Transverse colon (tissue), 3 donors: Measurements from ENCODE around the gene ISOC1.

Source experiments
- CTCF ChIP-seq, 5 experiments: fragments of 200-600 bp in 3 of 5; fragments of 450-650 bp in 2 of 5; sonication (generic) in 3 of 5; IDR thresholded peaks; 1 replicate in 2 of 5; 2 replicates in 3 of 5; pipeline ENCODE4 v1.5.1; 2016 to 2017; ENCODE audit warnings: antibody characterized with exemption in 5 of 5, inconsistent platforms in 3 of 5, mild to moderate bottlenecking in 2 of 5, moderate library complexity in 1 of 5
- EP300 ChIP-seq: sonication (generic); formaldehyde crosslinking; IDR thresholded peaks from one replicate; pipeline ENCODE4 v1.6.1; 2017; ENCODE audit warnings: antibody characterized with exemption, low read depth
- POLR2A ChIP-seq: fragments of 450-650 bp; IDR thresholded peaks from one replicate; pipeline ENCODE4 v1.6.1; 2016; ENCODE audit warnings: antibody characterized with exemption, mild to moderate bottlenecking, moderate library complexity

DNA sequence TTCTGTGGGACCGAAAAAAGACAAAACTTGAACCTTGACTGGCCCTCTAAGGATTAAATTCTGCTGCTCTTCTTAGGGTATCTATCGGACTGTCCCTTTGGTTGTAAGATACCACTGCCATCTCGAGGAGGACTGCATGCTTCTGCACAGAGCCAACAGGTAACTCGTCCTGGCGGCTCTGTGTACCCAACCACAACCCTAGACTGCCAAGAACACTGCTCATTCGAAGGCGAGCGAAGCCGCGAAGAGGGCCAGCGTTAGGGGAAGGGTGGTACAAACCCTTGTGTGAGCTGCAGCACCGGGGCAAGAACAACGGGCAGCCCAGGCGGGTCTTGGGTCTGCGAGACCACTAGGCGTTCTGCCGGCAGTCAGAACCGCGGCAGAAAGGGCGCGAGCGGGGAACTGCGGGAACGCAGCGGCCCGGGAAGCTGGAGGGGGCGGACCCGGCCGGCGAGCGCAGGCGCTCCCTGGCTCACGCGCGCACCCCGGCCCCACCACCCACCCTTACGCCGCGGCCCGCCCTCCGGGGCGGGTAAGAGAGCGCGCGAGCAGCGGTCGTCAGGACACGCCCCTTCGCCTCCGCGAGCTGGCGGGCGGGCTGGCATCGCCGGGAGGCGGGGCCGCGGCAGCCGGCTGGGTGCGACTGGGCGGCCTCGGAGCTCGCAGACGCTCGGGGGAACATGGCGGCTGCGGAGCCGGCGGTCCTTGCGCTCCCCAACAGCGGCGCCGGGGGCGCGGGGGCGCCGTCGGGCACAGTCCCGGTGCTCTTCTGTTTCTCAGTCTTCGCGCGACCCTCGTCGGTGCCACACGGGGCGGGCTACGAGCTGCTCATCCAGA lies at the start of gene ISOC1:
- TF ChIP-seq CTCF (IDR thresholded peaks at IDR 0.05) (no peak), POLR2A (peak; percentile 82), EP300 (no peak)
